Esophagus squamous epithelium (tissue), 5 donors: Measurements from ENCODE around the gene RAMACL. TPM values are rescaled to one million over a fixed set of nuclear protein-coding genes. Genes with fewer than 3 reads are reported as not detected.
A peak's percentile ranks its signal among the peaks of the same experiment; 100 is the strongest.

Experiments used
- DNase-seq: peaks from one replicate; lab custom pipeline; 2025; lab: John Stamatoyannopoulos, UW
- H3K27ac ChIP-seq, 4 donors: fragments of 200-600 bp; sonication (generic); one replicate each; pipeline ENCODE4 v1.5.1; 2016 to 2019; ENCODE audit warnings: mild to moderate bottlenecking in 1 of 4
- H3K27me3 ChIP-seq, 4 donors: fragments of 200-600 bp; sonication (generic); 1 replicate in 3 of 4; 2 replicates in 1 of 4; pipeline versions ENCODE4 v1.5.1 to v1.6.0; 2017 to 2021; ENCODE audit warnings: antibody characterized with exemption in 1 of 4
- H3K36me3 ChIP-seq, 3 donors: fragments of 200-600 bp; sonication (generic); one replicate each; pipeline ENCODE4 v1.5.1; 2016 to 2019
- H3K4me1 ChIP-seq, 3 donors: fragments of 200-600 bp; sonication (generic); one replicate each; pipeline ENCODE4 v1.5.1; 2017 to 2019
- H3K4me3 ChIP-seq, 4 donors: fragments of 200-600 bp; sonication (generic); 1 replicate in 3 of 4; 2 replicates in 1 of 4; pipeline ENCODE4 v1.5.1; 2016 to 2019; ENCODE audit warnings: mild to moderate bottlenecking in 2 of 4, moderate library complexity in 1 of 4
- H3K9me3 ChIP-seq, 3 donors: fragments of 200-600 bp; sonication (generic); one replicate each; pipeline ENCODE4 v1.5.1; 2016 to 2019
- POLR2A ChIP-seq, 4 donors: fragments of 450-650 bp; IDR thresholded peaks; one replicate each; pipeline ENCODE4 v1.6.1; 2017; ENCODE audit warnings: antibody characterized with exemption in 4 of 4, mild to moderate bottlenecking in 4 of 4, moderate library complexity in 3 of 4
- WGBS, 2 donors: methylation state at CpG; one replicate each; pipeline ENCODE4 v1.1.5; 2018; 5-methylcytosine and 5-hydroxymethylcytosine counted together
- intact Hi-C: fragments of 100-400 bp; cut with DNase I; formaldehyde crosslinking; loops from one replicate; pipeline ENCODE4 v1.15.0; 2022
- total RNA-seq, 4 donors: library from RNA; depleted of rRNA; stranded (reverse); fragments of >200 nt; gene quantifications; one replicate each; pipeline ENCODE4 v1.1.0, GENCODE V29; 2016
- TF ChIP-seq, protein P1 (sequence below), 6 experiments: fragments of 450-650 bp in 4 of 6; fragments of 200-600 bp in 2 of 6; sonication (generic) in 2 of 6; IDR thresholded peaks; one replicate each; pipeline ENCODE4 v1.5.1; 2016 to 2019; ENCODE audit warnings: antibody characterized with exemption in 6 of 6, mild to moderate bottlenecking in 4 of 6, moderate library complexity in 4 of 6
- donor health status: DM: yes; HTN: yes; CAD: no.

Gene RAMACL
- total RNA-seq, 4 donors from 2014 or later, result 0.99 to 2.7 (median 1.3) TPM

DNA sequence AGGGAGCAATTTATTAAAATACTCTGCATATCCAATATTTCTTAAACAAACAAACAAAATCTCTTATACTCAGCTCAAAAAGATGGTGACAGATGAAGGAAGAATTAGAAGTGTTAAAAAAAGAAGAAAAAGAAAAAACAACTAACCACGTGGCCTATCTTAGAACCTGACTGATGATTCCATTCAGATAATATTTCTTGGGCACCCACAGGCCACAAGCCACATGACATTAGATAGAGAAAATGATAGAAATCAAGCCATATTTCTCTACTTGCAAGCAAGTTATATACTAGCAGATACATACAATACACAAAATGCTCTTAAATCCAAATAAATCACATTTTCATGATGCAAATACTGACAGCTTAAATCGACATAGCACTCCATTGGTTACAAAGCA is 14.5 kb upstream of the RAMACL start:
- intact Hi-C loops, result no loop called here
- 64 to 69% methylated on average over 2 of the region's 2 CpGs for whole genome bisulfite sequencing, 2 donors
- no peak for TF ChIP-seq POLR2A (IDR thresholded peaks at IDR 0.05)
- TF ChIP-seq, protein P1, sequence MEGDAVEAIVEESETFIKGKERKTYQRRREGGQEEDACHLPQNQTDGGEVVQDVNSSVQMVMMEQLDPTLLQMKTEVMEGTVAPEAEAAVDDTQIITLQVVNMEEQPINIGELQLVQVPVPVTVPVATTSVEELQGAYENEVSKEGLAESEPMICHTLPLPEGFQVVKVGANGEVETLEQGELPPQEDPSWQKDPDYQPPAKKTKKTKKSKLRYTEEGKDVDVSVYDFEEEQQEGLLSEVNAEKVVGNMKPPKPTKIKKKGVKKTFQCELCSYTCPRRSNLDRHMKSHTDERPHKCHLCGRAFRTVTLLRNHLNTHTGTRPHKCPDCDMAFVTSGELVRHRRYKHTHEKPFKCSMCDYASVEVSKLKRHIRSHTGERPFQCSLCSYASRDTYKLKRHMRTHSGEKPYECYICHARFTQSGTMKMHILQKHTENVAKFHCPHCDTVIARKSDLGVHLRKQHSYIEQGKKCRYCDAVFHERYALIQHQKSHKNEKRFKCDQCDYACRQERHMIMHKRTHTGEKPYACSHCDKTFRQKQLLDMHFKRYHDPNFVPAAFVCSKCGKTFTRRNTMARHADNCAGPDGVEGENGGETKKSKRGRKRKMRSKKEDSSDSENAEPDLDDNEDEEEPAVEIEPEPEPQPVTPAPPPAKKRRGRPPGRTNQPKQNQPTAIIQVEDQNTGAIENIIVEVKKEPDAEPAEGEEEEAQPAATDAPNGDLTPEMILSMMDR (IDR thresholded peaks at IDR 0.05), result no peak
- Histone ChIP-seq H3K36me3 (no peaks in the 10 kb centered on the region), H3K4me1 (peaks cover 0 to 37% (median 17%) of the 10 kb centered on the region in 3 donors), H3K27ac (no peak overlapping the region), H3K9me3 (no peaks in the 10 kb centered on the region), H3K27me3 (no peaks in the 10 kb centered on the region), H3K4me3 (no peak overlapping the region)
- DNase-seq, result no peak

DNA sequence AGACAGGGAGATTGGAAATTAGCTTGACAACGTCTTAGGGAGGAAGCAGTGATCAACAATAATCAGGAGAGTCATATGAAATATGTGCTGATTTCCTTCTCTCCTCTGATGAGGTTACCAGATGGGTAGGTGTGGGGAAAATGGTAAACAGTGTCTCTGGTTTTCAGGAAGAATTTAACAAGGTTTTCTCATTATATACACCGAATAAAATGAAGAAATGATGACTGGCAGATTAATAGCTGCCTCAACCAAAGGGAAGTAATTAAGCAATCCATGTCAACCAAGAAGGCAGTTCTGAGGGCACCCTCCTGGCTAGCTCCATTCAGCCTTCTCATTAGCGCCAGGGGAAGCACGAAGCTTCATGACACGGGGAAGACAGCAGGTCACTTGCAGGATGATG is 12.7 kb upstream of the RAMACL start:
- H3K4me1 ChIP-seq, result peaks cover 0 to 37% (median 17%) of the 10 kb centered on the region in 3 donors
- no peaks in the 10 kb centered on the region for H3K9me3 ChIP-seq
- DNase-seq, result no peak
- H3K27ac ChIP-seq, result peak overlapping the region; percentile 62 to 88 (median 82)
- intact Hi-C loops, result no loop called here
- WGBS, 2 donors, result 57 to 72% methylated on average over 5 of the region's 5 CpGs
- no peaks in the 10 kb centered on the region for H3K27me3 ChIP-seq
- no peaks in the 10 kb centered on the region for H3K36me3 ChIP-seq
- TF ChIP-seq POLR2A (IDR thresholded peaks at IDR 0.05), result no peak
- TF ChIP-seq, protein P1 (IDR thresholded peaks at IDR 0.05), result no peak
- no peak overlapping the region for H3K4me3 ChIP-seq

DNA sequence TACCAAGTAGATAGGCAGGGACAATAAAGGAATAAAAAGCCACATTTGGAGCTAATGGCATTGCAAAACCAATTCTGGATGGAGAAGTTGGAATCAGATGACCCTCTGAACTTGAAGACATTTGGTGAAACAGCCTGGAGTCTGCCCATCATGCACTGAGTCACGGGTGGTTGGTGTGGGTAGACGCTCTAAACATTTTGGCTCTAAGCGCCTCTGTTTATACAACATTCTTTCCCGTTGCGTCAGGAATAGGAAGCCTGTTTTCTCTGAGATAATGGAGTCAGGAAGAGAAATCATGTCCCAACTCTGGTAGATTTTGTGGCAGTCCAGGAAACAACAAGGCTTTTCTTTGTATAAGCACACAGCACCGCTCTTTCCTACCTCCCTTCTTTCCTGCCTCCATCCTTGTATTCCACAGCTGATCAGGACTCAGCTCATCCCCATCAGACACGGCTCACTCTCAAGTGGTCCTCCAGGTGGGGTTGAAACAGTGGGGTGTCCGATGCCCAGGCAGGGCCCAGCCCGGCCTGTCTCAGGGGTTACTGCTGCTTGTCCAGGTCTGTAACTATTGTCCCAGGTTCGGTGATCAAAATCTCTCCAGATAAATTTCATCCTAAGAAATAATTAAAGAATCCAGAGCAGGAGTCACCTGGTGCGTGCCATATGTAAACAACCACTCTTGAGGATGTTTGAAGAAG is 12.1 kb upstream of the RAMACL start:
- peaks cover 0 to 37% (median 17%) of the 10 kb centered on the region in 3 donors for H3K4me1 ChIP-seq
- 69 to 78% methylated on average over 8 to 11 of the region's 11 CpGs for WGBS, 2 donors
- TF ChIP-seq, protein P1 (IDR thresholded peaks at IDR 0.05), result no peak
- no peak for TF ChIP-seq POLR2A (IDR thresholded peaks at IDR 0.05)
- H3K27ac ChIP-seq, result peak overlapping the region; percentile 62 to 88 (median 82)
- no peak overlapping the region for H3K4me3 ChIP-seq
- H3K27me3 ChIP-seq, result no peaks in the 10 kb centered on the region
- intact Hi-C loops, result no loop called here
- no peaks in the 10 kb centered on the region for H3K9me3 ChIP-seq
- no peak for DNase-seq
- H3K36me3 ChIP-seq, result no peaks in the 10 kb centered on the region

DNA sequence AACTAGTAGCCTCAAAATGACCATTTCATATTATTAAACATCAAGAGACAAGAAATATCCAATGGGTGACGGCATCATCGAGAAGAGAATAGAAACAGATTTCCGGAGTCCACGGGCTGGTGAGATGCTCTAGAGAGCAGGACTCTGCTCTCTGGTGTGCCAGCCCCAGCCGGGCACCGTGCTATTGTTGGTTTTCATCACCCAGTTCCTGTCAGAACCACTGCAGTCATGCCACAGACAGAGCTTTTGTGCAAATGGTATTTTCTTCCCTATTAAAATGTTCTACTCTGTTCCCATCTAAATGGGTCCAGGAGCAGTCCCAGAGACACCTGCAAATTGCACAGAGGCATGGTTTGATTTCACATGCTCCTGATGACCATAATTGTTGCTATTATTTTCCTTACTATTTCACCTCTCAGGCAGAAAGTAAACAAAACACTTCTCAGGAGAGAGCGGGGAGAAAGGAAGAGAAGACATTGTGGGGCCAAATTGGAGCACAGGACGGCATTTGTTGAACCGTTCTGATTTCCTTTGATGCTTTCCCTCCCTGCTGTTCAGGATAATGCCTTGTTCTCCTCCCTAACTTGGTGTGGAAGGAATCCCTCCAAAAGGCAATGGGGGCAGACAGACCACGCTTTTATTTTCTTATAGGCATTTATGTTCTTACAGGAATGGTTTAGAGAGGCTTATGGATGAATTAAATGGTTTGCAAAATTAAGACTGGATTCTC is 11.4 kb upstream of the RAMACL start:
- H3K9me3 ChIP-seq, result no peaks in the 10 kb centered on the region
- H3K36me3 ChIP-seq, result no peaks in the 10 kb centered on the region
- no peaks in the 10 kb centered on the region for H3K27me3 ChIP-seq
- H3K4me3 ChIP-seq, result no peak overlapping the region
- no peak for DNase-seq
- 80 to 82% methylated on average over 9 to 10 of the region's 10 CpGs for WGBS, 2 donors
- no peak for TF ChIP-seq POLR2A (IDR thresholded peaks at IDR 0.05)
- TF ChIP-seq, protein P1 (IDR thresholded peaks at IDR 0.05), result no peak
- intact Hi-C loops, result no loop called here
- peaks cover 0 to 37% (median 17%) of the 10 kb centered on the region in 3 donors for H3K4me1 ChIP-seq
- H3K27ac ChIP-seq, result peak overlapping the region in 3 of 4 donors; percentile 55 to 86 (median 74)
